ENCODE results near the gene CDH23.

GRCh38 chr10:71590781-71591350, 194.1 kb downstream of the CDH23 start:
- TF ChIP-seq CTCF (IDR thresholded peaks at IDR 0.05) (no peak), ZFX (IDR thresholded peaks at IDR 0.05; ENCODE audit: borderline replicate concordance) (no peak)

All from 22Rv1 (cell line).